HG02623 (cell line): ENCODE data around the gene HOXD9.

Experiments
- ATAC-seq: cut with Tn5 transposase; IDR thresholded peaks from one replicate; pipeline ENCODE4 v1.9.1; 2021; ENCODE audit warnings: moderate library complexity; ENCODE audit not compliant: unreplicated experiment

HOXD9 gene

GRCh38 chr2:176137252-176137580 is 14.7 kb downstream of the HOXD9 start:
- no peak for ATAC-seq

- ATAC-seq, result no peak
These were observed 15.4 kb downstream of the HOXD9 start for GRCh38 chr2:176137906-176138305.

GRCh38 chr2:176138526-176138922 is 16.0 kb downstream of the HOXD9 start:
- no peak for ATAC-seq

- ATAC-seq, result no peak
These were observed 16.6 kb downstream of the HOXD9 start for GRCh38 chr2:176138923-176139660.

GRCh38 chr2:176139661-176140512 is 17.4 kb downstream of the HOXD9 start:
- ATAC-seq, result no peak

GRCh38 chr2:176140513-176141317 is 18.2 kb downstream of the HOXD9 start:
- peak; percentile 82 for ATAC-seq

- ATAC-seq, result no peak
These were observed 19.8 kb downstream of the HOXD9 start for GRCh38 chr2:176142281-176142680.

- no peak for ATAC-seq
These were observed 22.8 kb downstream of the HOXD9 start for GRCh38 chr2:176145085-176145969.

GRCh38 chr2:176146101-176146500 is 23.6 kb downstream of the HOXD9 start:
- no peak for ATAC-seq

GRCh38 chr2:176146645-176147044 is 24.1 kb downstream of the HOXD9 start:
- ATAC-seq, result no peak

- ATAC-seq, result no peak
These were observed 24.8 kb downstream of the HOXD9 start for GRCh38 chr2:176147210-176147799.

GRCh38 chr2:176147800-176148496 is 25.4 kb downstream of the HOXD9 start:
- ATAC-seq, result no peak

- no peak for ATAC-seq
These were observed 26.4 kb downstream of the HOXD9 start for GRCh38 chr2:176148751-176149421.

- no peak for ATAC-seq
These were observed 27.0 kb downstream of the HOXD9 start for GRCh38 chr2:176149481-176149938.

GRCh38 chr2:176149939-176150583 is 27.5 kb downstream of the HOXD9 start:
- no peak for ATAC-seq

GRCh38 chr2:176150584-176151441 is 28.3 kb downstream of the HOXD9 start:
- no peak for ATAC-seq
